Measurements from ENCODE around the gene PSMC3. TPM values are rescaled to one million over a fixed set of nuclear protein-coding genes. Genes with fewer than 3 reads are reported as not detected.

PSMC3 gene
- total and polyA plus RNA-seq, 4 donors, result 79.2 to 157 (median 135) TPM

- WGBS (ENCODE audit: insufficient coverage), result 93% methylated on average over 9 of the region's 9 CpGs
- Histone ChIP-seq H3K9me3 (ENCODE audit: control insufficient read depth, insufficient read depth, low read length) (no peaks in the 10 kb centered on the region), H3K36me3 (ENCODE audit: control insufficient read depth, insufficient read depth, low read length) (peaks cover 4% of the 10 kb centered on the region), H3K27me3 (ENCODE audit: control insufficient read depth, insufficient read depth, low read length) (no peaks in the 10 kb centered on the region), H3K27ac (ENCODE audit: low read depth, low read length) (no peak overlapping the region), H3K4me3 (ENCODE audit: low read depth, low read length) (no peak overlapping the region), H3K4me1 (ENCODE audit: control insufficient read depth, insufficient read depth, low read length) (no peaks in the 10 kb centered on the region)
- no peak for DNase-seq (ENCODE audit: low read depth in 4 of 6, low spot score in 6 of 6)
These were observed 20.6 kb upstream of the PSMC3 start for GRCh38 chr11:47446833-47447232.

GRCh38 chr11:47445840-47446239 is 19.6 kb upstream of the PSMC3 start:
- no peak overlapping the region for H3K27ac ChIP-seq (ENCODE audit: low read depth, low read length)
- no peaks in the 10 kb centered on the region for H3K27me3 ChIP-seq (ENCODE audit: control insufficient read depth, insufficient read depth, low read length)
- no peak overlapping the region for H3K4me3 ChIP-seq (ENCODE audit: low read depth, low read length)
- DNase-seq (ENCODE audit: low read depth in 4 of 6, low spot score in 6 of 6), result no peak
- 95% methylated on average over 4 of the region's 4 CpGs for WGBS (ENCODE audit: insufficient coverage)
- H3K9me3 ChIP-seq (ENCODE audit: control insufficient read depth, insufficient read depth, low read length), result no peaks in the 10 kb centered on the region
- H3K4me1 ChIP-seq (ENCODE audit: control insufficient read depth, insufficient read depth, low read length), result no peaks in the 10 kb centered on the region
- peaks cover 4% of the 10 kb centered on the region for H3K36me3 ChIP-seq (ENCODE audit: control insufficient read depth, insufficient read depth, low read length)

DNA sequence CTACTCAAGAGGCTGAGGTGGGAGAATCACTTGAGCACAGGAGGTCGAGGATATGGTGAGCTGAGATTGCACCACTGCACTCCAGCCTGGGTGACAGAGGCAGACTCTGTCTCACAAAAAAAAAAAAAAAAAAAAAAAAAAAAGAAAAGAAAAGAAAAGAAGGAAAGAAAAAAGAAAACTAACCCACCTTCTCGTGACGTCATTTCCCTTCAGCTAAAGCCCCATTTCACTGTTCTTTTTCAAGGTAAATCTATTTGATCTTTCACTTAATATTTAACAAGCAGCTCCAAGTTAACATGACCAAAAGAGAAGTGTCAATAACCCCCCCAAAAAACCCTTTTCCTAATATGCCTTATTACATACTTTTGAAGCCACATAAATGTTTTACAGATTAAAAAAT is 17.6 kb upstream of the PSMC3 start:
- Histone ChIP-seq H3K36me3 (ENCODE audit: control insufficient read depth, insufficient read depth, low read length) (peaks cover 1% of the 10 kb centered on the region), H3K27me3 (ENCODE audit: control insufficient read depth, insufficient read depth, low read length) (no peaks in the 10 kb centered on the region), H3K4me1 (ENCODE audit: control insufficient read depth, insufficient read depth, low read length) (peaks cover under 1% of the 10 kb centered on the region), H3K9me3 (ENCODE audit: control insufficient read depth, insufficient read depth, low read length) (no peaks in the 10 kb centered on the region), H3K4me3 (ENCODE audit: low read depth, low read length) (no peak overlapping the region), H3K27ac (ENCODE audit: low read depth, low read length) (no peak overlapping the region)
- WGBS (ENCODE audit: insufficient coverage), result no CpG with 5 or more reads among the region's 3 CpGs
- no peak for DNase-seq (ENCODE audit: low read depth in 4 of 6, low spot score in 6 of 6)

- Histone ChIP-seq H3K4me1 (ENCODE audit: control insufficient read depth, insufficient read depth, low read length) (peaks cover 7% of the 10 kb centered on the region), H3K36me3 (ENCODE audit: control insufficient read depth, insufficient read depth, low read length) (no peaks in the 10 kb centered on the region), H3K27ac (ENCODE audit: low read depth, low read length) (no peak overlapping the region), H3K4me3 (ENCODE audit: low read depth, low read length) (no peak overlapping the region), H3K27me3 (ENCODE audit: control insufficient read depth, insufficient read depth, low read length) (no peaks in the 10 kb centered on the region), H3K9me3 (ENCODE audit: control insufficient read depth, insufficient read depth, low read length) (no peaks in the 10 kb centered on the region)
- DNase-seq (ENCODE audit: low read depth in 4 of 6, low spot score in 6 of 6), result peak in 1 of 6 donors; percentile 52
- WGBS (ENCODE audit: insufficient coverage), result 81% methylated on average over 10 of the region's 12 CpGs
These were observed 16.9 kb upstream of the PSMC3 start for GRCh38 chr11:47443028-47443700.

GRCh38 chr11:47442514-47442913 is 16.3 kb upstream of the PSMC3 start:
- DNase-seq (ENCODE audit: low read depth in 4 of 6, low spot score in 6 of 6), result no peak

GRCh38 chr11:47441421-47441820 is 15.2 kb upstream of the PSMC3 start:
- Histone ChIP-seq H3K4me1 (ENCODE audit: control insufficient read depth, insufficient read depth, low read length) (peaks cover 17% of the 10 kb centered on the region), H3K27ac (ENCODE audit: low read depth, low read length) (no peak overlapping the region), H3K36me3 (ENCODE audit: control insufficient read depth, insufficient read depth, low read length) (no peaks in the 10 kb centered on the region), H3K27me3 (ENCODE audit: control insufficient read depth, insufficient read depth, low read length) (no peaks in the 10 kb centered on the region), H3K9me3 (ENCODE audit: control insufficient read depth, insufficient read depth, low read length) (no peaks in the 10 kb centered on the region), H3K4me3 (ENCODE audit: low read depth, low read length) (no peak overlapping the region)
- no peak for DNase-seq (ENCODE audit: low read depth in 4 of 6, low spot score in 6 of 6)
- 84% methylated on average over 10 of the region's 12 CpGs for WGBS (ENCODE audit: insufficient coverage)

More at GRCh38 chr11:47442514-47442913, 16.3 kb upstream of the PSMC3 start:
- H3K36me3 ChIP-seq (ENCODE audit: control insufficient read depth, insufficient read depth, low read length), result no peaks in the 10 kb centered on the region
- no peak overlapping the region for H3K27ac ChIP-seq (ENCODE audit: low read depth, low read length)
- H3K4me1 ChIP-seq (ENCODE audit: control insufficient read depth, insufficient read depth, low read length), result peaks cover 14% of the 10 kb centered on the region
- H3K27me3 ChIP-seq (ENCODE audit: control insufficient read depth, insufficient read depth, low read length), result no peaks in the 10 kb centered on the region
- 60% methylated on average over 8 of the region's 8 CpGs for WGBS (ENCODE audit: insufficient coverage)
- H3K9me3 ChIP-seq (ENCODE audit: control insufficient read depth, insufficient read depth, low read length), result no peaks in the 10 kb centered on the region
- H3K4me3 ChIP-seq (ENCODE audit: low read depth, low read length), result no peak overlapping the region

DNA sequence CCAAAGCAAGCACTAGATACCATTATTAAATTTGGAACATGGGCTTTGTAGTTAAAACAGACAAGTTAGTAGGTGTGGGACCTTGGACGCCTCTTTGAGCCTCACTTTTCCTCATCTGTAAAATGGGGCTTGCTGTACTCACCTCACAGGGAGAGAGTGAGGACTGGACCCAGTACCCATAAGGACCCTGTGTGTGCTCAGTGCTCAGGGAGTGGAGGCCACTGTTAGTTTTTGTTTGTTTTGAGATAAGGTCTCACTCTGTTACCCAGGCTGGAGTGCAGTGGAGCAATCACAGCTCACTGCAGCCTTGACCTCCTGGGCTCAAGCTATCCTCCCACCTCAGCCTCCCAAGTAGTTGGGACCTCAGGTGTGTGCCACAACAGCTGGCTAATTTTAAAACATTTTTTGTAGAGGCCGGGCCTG is 13.8 kb upstream of the PSMC3 start:
- H3K4me1 ChIP-seq (ENCODE audit: control insufficient read depth, insufficient read depth, low read length), result peaks cover 26% of the 10 kb centered on the region
- WGBS (ENCODE audit: insufficient coverage), result 70% methylated on average over 2 of the region's 2 CpGs
- DNase-seq (ENCODE audit: low read depth in 4 of 6, low spot score in 6 of 6), result no peak

DNA sequence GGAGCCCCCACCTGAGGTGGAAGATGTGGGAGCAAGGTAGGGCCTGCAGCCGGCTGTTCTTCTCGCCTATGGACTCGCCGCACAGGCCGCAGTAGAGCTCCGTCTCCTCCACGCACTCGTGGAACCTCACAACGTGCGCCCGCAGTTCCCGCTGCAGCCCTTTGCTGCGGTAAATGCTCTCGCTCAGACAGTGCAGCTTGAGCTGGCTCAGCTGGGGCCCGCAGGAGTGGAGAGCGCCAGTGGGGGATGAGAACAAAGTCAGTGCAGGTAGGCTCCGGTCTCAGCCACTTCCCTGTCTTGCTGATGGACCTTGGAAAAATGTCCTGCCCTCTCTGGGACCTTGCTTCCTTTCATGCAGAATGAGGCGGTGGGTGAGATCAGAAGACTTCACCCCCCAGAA is 12.5 kb upstream of the PSMC3 start:
- DNase-seq (ENCODE audit: low read depth in 4 of 6, low spot score in 6 of 6), result no peak
- H3K4me1 ChIP-seq (ENCODE audit: control insufficient read depth, insufficient read depth, low read length), result peaks cover 39% of the 10 kb centered on the region
- no peaks in the 10 kb centered on the region for H3K27me3 ChIP-seq (ENCODE audit: control insufficient read depth, insufficient read depth, low read length)
- no peaks in the 10 kb centered on the region for H3K36me3 ChIP-seq (ENCODE audit: control insufficient read depth, insufficient read depth, low read length)
- H3K4me3 ChIP-seq (ENCODE audit: low read depth, low read length), result no peak overlapping the region
- no peak overlapping the region for H3K27ac ChIP-seq (ENCODE audit: low read depth, low read length)
- H3K9me3 ChIP-seq (ENCODE audit: control insufficient read depth, insufficient read depth, low read length), result no peaks in the 10 kb centered on the region
- WGBS (ENCODE audit: insufficient coverage), result 88% methylated on average over 17 of the region's 18 CpGs

More for the DNA sequence above, 13.8 kb upstream of the PSMC3 start:
- Histone ChIP-seq H3K27me3 (ENCODE audit: control insufficient read depth, insufficient read depth, low read length) (no peaks in the 10 kb centered on the region), H3K27ac (ENCODE audit: low read depth, low read length) (no peak overlapping the region), H3K9me3 (ENCODE audit: control insufficient read depth, insufficient read depth, low read length) (no peaks in the 10 kb centered on the region), H3K4me3 (ENCODE audit: low read depth, low read length) (no peak overlapping the region), H3K36me3 (ENCODE audit: control insufficient read depth, insufficient read depth, low read length) (no peaks in the 10 kb centered on the region)

GRCh38 chr11:47437746-47438418 is 11.6 kb upstream of the PSMC3 start:
- 32% methylated on average over 12 of the region's 16 CpGs for WGBS (ENCODE audit: insufficient coverage)
- no peaks in the 10 kb centered on the region for H3K36me3 ChIP-seq (ENCODE audit: control insufficient read depth, insufficient read depth, low read length)
- peak in 3 of 6 donors; percentile 28 to 73 (median 35) for DNase-seq (ENCODE audit: low read depth in 4 of 6, low spot score in 6 of 6)
- no peak overlapping the region for H3K4me3 ChIP-seq (ENCODE audit: low read depth, low read length)
- H3K27ac ChIP-seq (ENCODE audit: low read depth, low read length), result no peak overlapping the region
- H3K27me3 ChIP-seq (ENCODE audit: control insufficient read depth, insufficient read depth, low read length), result no peaks in the 10 kb centered on the region
- no peaks in the 10 kb centered on the region for H3K9me3 ChIP-seq (ENCODE audit: control insufficient read depth, insufficient read depth, low read length)
- H3K4me1 ChIP-seq (ENCODE audit: control insufficient read depth, insufficient read depth, low read length), result peaks cover 46% of the 10 kb centered on the region

GRCh38 chr11:47437218-47437745 is 11.0 kb upstream of the PSMC3 start:
- WGBS (ENCODE audit: insufficient coverage), result 75% methylated on average over 7 of the region's 11 CpGs
- Histone ChIP-seq H3K36me3 (ENCODE audit: control insufficient read depth, insufficient read depth, low read length) (no peaks in the 10 kb centered on the region), H3K4me3 (ENCODE audit: low read depth, low read length) (no peak overlapping the region), H3K27me3 (ENCODE audit: control insufficient read depth, insufficient read depth, low read length) (no peaks in the 10 kb centered on the region), H3K9me3 (ENCODE audit: control insufficient read depth, insufficient read depth, low read length) (no peaks in the 10 kb centered on the region), H3K27ac (ENCODE audit: low read depth, low read length) (no peak overlapping the region), H3K4me1 (ENCODE audit: control insufficient read depth, insufficient read depth, low read length) (peaks cover 46% of the 10 kb centered on the region)
- no peak for DNase-seq (ENCODE audit: low read depth in 4 of 6, low spot score in 6 of 6)
